Measurements from ENCODE around the gene ZSCAN18.

The ZSCAN18 gene

DNA sequence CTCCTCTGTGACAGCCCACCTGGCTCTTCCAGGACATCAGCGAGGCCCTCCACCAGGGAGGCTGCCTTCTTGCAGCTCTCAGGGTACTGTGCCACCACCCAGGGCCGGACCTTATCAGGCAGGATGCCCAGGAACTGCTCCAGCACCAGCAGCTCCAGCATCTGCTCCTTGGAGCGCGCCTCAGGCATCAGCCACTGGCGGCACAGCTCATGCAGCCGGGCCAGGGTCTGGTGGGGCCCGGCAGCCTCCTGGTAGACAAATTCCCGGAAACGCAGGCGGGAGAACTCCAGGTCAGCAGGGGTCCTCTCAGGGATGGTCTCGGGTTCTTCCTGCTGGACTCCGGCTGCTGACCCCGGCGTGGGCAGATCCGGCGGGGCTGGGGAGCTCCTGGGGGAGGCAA is 8.2 kb downstream of the ZSCAN18 start:
- H3K4me3 ChIP-seq (ENCODE audit: low read length): no peak overlapping the region
- no peak for DNase-seq (ENCODE audit: low read depth, low spot score)

DNA sequence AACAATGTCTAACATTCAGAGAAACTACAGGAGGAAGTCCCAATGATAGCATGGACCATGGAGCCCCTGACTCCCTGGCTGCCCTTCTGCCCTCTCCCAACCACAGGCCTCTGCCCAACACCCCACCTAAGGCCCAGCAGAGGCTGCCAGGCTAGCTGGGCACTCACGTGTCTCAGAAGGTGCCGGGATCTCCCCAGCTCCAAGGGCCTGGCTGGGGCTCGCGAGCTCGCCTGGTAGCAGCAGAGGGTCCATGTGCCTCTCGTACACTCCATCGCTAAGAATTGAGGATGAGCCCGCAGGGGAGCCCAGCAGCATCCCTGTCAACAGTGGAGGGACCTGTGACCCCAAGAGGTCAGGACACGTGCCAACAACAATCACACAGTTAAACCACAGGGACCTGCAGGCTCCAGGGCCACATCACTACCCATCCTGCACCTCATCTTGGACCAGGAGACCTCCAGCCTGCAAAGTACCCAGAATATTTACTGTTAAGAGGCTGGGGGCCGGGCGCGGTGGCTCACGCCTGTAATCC is 9.4 kb downstream of the ZSCAN18 start:
- DNase-seq (ENCODE audit: low read depth, low spot score): no peak
- H3K4me3 ChIP-seq (ENCODE audit: low read length): no peak overlapping the region

DNA sequence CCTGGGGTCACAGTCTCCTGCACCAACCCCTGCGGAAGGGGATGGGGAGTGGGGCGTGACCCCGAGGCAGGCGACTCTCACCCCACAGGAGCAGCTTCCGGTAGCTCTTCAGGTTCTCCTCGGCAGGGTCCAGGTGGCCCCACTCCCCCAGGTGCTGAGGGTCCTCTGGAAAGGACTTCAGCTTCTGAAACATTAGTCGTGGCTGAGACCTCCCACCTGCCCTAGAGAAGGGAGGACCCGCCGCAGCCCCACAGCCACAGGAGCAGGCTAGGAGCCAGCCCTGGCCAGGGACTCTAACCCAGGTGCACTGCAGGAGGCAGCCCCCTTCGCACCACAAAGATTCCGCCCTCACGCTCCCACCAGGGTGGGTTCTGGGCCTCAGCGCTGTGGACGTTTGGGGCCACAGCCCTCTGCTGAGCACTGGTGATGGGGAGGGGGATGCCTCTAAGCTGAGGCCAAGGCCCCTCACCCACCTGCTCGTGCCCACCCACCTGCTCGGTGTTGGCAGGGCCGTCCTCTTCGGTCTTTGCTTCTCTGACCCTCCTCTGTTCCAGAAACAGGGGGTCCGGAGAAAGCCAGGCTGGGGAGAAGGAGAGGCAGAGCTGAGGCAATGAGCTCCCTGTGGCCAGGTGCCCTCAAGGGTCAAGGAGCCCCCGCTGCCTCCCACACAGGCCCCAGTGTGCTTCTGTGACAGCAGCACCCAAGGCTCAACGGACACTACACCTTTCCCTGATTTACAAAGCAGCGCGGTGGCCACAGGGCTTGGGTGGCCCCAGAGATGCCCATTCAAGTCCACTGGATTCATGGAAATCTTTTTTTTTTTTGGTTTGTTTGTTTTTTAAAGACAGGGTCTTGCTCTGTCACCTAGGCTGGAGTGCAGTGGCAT is 11.0 kb downstream of the ZSCAN18 start:
- no peak for DNase-seq (ENCODE audit: low read depth, low spot score)
- H3K4me3 ChIP-seq (ENCODE audit: low read length): no peak overlapping the region

DNA sequence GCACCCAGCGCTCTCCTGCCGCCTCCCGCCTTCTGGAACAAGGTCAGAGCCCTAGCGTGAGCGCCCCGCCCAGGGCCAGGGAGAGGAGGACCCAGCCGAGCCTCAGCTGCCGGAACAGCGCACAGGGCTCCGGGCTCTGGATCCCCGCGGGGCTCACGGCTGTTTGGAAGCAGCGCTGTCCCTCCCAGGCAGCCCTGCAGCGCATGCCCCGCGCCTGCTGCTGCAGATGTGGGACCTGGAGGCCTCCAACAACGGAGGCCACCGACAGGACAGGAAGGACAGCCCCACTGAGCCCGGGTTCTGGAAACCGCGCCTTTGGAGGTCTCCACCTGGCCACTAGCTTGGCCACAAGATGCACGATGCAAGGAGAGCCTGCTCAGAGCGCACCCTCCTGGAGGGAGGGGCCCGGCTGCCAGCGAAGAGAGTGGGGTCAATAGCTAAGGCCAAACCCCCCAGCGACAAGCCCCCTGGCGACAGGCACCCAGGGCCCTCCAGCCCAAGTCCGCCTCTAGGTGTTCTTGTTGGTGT is 12.6 kb downstream of the ZSCAN18 start:
- H3K4me3 ChIP-seq (ENCODE audit: low read length): no peak overlapping the region
- no peak for DNase-seq (ENCODE audit: low read depth, low spot score)

DNA sequence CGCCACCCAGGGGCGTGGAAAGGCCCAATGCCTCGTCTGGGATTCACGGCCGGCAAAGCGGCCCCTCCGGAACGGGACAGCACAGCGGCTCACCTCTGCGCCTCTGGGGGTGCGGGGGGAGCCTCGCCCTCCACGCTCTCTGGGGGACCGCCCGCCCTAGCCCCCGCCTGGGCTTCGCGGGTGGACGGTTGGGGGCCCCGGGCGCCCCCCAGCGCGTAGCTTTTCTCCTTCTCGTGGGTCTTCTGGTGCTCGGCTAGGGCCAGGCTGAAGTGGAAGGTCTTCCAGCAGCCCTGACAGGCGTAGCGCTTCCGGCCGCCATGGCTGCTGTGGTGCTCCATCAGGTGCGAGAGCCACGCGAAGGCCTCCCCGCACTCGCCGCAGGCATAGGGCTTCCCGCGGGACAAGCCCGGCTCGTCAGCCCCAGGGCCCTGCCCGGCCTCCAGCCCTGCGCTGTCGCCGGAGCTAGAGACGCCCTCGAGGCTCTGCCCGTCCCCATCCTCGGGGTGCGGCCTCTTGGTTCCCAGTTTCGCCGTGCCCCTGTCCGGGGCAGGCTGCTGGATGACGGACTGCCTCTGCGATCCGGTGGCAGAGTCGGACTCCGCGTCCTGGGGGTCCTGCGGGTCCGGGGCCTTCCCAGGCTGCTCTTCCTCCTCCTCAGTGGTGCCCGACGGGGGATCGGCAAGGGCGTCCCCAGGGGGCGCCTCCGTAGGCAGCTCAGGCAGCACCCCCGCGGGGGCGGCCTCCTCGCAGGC is 13.3 kb downstream of the ZSCAN18 start:
- no peak overlapping the region for H3K4me3 ChIP-seq (ENCODE audit: low read length)

DNA sequence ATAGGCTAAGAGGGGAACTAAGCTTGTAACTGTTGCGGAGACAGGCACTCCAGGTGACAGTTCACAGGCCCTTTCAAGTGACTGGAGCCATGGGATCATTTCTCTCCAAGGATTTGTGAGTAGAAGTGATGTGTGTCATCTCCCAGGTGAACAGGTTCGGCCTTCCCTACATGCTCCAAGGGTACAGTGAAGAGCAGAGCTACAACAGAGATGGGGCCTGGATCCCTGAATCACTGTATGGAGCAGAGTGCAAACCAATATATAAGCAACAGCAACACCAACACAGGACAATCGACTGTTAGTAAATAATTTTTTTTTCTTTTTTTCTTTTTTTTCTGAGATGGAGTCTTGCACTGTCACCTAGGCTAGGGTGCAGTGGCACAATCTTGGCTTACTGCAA is 15.0 kb downstream of the ZSCAN18 start:
- no peak for DNase-seq (ENCODE audit: low read depth, low spot score)
- no peak overlapping the region for H3K4me3 ChIP-seq (ENCODE audit: low read length)

More for the DNA sequence above, 13.3 kb downstream of the ZSCAN18 start:
- DNase-seq (ENCODE audit: low read depth, low spot score): no peak

DNA sequence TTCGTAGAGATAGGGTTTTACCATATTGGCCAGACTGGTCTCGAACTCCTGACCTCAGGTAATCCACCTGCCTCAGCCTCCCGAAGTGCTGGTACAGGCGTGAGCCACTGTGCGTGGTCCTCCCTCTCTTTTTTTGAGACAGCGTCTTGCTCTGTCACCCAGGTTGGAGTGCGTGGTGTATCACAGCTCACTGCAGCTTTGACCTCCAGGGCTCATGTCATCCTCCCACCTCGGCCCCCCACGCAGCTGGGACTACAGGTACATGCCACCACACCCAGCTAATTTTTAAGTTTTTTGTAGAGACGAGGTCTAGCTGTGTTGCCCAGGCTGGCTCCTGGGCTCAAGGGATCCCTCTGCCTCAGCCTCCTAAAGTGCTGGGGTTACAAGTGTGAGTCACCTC is 18.2 kb downstream of the ZSCAN18 start:
- no peak for DNase-seq (ENCODE audit: low read depth, low spot score)
- H3K4me3 ChIP-seq (ENCODE audit: low read length): no peak overlapping the region

DNA sequence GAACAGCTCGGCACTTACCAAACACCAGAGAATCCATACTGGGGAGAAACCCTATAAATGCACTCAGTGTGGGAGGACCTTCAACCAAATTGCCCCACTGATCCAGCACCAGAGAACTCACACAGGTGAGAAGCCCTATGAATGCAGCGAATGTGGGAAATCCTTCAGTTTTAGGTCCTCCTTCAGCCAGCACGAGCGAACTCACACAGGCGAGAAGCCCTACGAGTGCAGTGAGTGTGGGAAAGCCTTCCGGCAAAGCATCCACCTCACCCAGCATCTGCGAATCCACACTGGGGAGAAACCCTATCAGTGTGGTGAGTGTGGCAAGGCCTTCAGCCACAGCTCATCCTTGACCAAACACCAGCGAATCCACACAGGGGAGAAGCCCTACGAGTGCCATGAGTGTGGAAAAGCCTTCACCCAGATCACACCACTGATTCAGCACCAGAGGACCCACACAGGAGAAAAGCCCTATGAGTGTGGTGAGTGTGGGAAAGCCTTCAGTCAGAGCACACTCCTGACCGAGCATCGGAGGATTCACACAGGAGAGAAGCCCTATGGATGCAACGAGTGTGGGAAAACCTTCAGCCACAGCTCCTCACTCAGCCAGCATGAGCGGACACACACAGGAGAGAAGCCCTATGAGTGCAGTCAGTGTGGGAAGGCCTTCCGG is 30.7 kb downstream of the ZSCAN18 start:
- H3K4me3 ChIP-seq (ENCODE audit: low read length): no peak overlapping the region
- DNase-seq (ENCODE audit: low read depth, low spot score): no peak

DNA sequence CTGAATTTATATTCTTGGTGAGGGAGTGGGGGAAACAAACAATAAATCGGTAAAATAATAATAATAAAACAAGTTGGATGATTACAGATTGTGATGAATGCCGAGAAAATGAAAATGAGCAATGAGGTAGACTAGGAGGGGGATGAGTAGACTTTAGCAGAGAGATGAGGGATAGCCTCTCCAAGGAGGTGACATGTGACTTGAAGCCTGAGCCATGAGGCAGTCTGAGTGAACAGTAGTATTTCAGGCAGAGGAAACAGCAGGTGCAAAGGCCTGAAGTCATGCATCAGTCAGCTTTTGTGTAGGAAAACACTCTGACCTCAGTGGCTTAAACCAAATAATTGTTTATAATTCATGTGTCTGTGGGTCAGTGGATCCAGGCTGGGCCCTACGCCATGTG is 34.3 kb downstream of the ZSCAN18 start:
- H3K4me3 ChIP-seq (ENCODE audit: low read length): no peak overlapping the region
- DNase-seq (ENCODE audit: low read depth, low spot score): no peak

DNA sequence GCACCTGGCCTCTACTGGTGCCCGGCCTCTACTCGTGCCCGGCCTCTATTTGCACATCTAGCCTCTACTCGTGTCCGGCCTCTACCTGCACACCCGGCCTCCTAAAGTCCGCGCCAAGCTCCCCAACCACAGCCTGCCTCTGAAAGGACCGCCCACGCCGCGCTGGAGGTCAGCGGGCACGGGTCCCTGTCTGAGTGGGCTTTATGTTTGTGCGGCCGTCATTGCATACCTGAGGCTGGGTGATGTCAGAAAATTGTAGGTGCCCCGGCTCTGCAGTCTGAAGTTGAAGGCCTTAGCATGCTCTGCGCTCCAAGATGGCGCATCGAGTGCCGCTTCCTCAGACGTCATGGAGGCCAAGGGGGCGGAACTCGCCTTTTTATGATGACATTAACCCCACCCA is 37.8 kb downstream of the ZSCAN18 start:
- H3K4me3 ChIP-seq (ENCODE audit: low read length): no peak overlapping the region
- no peak for DNase-seq (ENCODE audit: low read depth, low spot score)

DNA sequence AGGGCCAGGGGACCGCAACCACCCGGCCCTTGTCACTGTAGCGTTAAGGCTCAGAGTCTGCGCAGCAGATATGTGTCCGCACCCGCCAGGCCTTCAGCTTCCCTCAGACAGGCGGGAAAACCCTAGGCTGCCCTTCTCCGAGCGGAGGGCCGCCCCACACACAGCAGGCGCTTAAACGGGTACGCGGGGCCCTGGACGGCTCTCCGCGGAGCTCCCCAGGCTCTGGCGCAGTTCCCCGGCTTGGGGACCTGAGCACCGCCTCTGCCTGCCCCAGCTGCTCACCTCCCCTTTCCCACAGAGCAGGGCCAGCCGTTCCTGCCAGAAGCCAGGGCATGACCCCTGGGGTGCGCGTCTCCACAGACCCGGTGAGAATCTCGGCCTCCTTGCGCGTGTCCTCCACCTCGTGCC is 38.4 kb downstream of the ZSCAN18 start:
- H3K4me3 ChIP-seq (ENCODE audit: low read length): no peak overlapping the region
- no peak for DNase-seq (ENCODE audit: low read depth, low spot score)

DNA sequence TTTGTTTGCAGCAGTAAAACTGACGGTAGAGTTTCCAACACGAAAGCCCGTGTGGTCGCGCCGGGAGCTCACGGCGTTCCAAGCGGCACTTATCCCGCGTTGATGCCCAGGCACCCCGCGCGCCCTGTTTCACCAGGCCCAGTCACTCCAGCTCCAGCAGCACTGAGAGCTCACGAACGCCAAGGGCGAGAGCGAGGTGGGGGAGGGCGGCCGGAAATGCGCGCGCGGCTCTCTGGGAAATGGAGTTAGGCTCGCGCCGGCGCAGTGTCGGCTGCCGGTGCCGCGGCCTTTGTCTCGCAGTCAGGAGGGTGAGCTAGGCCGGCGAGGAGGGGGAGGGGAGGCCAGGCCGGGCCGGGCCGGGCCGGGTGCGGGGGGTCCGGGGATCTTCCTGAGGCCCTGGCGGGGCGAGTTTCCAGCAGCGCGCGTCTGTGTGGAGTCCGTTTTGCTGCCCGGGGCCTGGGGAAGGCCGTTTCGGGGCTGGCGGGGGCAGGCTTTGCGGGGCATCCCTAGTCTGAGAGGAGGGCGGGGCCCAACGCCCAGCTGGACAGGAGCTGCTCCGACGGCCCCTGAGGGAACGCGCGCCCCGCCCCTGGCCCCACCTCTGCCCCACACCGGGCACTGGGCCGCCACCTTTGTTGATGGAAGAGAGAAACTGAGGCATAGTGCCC is 38.9 kb downstream of the ZSCAN18 start, which contains the start of gene ZNF135:
ZNF135 (plus strand) TSS at position 280 of the 668 bp plus-strand sequence. CDS start 721 bp downstream, outside the sequence.
- DNase-seq (ENCODE audit: low read depth, low spot score): no peak
- H3K4me3 ChIP-seq (ENCODE audit: low read length): no peak within 1 kb of the TSS

DNA sequence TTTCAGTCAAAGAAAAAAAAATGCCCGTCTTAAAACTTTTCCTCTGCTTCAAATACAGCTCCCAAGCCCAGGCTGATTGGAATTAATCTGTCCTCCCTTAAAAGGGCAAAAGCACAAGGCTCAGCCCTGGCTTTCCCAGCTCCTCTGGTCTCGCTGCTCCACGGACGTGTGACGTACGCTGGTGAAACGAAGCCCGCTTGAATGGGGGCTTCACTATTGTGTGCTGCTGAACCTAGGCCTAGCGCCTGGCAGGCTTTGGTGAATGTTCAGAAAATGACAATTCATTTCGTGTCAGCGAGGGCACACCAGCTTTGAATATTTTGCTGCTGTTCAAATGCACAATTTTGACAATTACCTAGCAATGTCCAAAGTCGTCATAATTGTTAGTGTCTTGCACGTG is 39.6 kb downstream of the ZSCAN18 start:
- H3K4me3 ChIP-seq (ENCODE audit: low read length): no peak overlapping the region
- DNase-seq (ENCODE audit: low read depth, low spot score): no peak

DNA sequence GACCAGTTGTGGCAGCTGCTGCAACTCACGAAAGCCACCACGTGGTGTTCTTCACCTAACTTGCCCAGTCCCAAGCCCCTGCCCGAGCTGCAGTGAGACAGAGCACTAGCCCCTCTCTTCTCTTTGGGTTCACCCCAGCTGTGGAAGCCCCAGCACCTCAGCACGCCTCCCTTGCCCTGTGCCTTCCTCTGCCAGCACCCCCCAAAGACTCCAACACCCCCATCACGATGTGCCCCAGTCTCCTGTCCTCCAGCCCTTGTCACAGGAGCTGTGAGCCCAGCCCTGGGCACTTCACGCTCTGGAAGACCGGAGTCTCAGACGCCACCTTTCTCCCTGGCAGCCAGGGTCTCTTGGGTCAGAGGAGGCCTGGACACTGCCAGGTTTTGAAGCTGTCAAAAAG is 41.2 kb downstream of the ZSCAN18 start:
- H3K4me3 ChIP-seq (ENCODE audit: low read length): no peak overlapping the region
- DNase-seq (ENCODE audit: low read depth, low spot score): no peak

DNA sequence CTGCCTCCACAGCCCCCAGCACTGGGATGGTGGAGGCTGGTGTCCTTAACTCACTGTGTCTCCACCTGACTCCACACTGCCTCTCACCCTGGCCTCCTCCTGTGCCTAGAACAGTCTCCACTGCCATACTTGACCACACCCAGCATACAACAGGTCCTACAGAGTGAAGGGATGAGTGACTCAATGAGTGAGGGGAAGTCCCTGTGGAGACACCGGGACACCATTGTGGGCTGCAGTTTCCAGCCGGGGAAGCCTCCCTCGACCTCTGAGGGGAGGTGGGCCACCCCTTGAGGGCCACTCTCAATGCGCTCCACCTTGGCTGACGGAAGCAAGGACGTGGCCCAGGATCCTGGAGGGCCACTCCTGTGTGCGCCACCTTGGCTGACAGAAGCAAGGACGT is 41.8 kb downstream of the ZSCAN18 start:
- no peak overlapping the region for H3K4me3 ChIP-seq (ENCODE audit: low read length)
- DNase-seq (ENCODE audit: low read depth, low spot score): no peak

DNA sequence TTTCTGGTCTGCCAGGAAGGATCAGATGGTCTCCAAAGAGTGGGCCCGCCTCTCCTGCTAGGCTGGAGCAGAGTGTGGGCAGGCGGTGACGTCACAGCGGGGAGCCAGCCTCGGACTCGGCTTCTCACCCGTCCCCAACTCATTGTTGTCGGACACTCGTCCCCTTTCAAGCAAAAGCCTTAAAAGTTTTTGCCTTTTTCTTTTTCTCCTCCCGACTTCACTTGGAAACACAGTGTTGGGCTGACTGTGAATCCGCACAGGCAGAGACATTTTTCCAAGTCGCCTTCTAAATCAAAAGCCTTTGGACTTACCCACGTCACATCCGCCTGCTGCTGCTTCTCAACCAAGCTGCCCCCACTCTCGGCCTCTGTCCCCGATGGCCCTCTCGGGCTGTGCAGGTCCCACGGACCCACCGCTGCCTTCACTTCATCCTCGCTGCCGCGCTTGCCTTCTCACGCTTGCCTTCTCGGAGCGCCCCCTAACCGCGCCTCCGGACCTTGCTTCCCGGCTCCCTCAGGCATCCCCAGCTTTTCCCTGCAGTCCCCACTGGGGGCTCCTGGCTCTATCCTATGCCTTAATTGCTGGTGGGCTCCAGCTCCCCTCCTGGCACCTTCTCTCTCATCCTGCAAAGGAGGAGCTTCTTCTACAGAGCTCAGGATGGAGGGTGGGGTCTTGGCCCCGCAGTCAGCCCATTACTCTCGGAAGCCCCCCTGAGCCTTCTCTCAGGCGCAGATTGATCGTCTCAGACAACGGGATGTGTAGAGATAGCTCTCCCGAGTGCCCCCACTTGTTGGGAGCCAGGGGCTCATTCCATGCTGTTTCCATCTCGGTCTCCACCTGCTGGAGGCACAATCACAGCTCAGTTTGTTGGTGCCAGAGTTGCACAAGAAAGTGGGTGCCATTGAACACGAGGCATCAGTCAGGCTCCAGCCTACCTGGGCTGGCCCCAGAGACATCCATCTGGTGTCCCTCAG is 42.8 kb downstream of the ZSCAN18 start:
- no peak overlapping the region for H3K4me3 ChIP-seq (ENCODE audit: low read length)
- DNase-seq (ENCODE audit: low read depth, low spot score): no peak

DNA sequence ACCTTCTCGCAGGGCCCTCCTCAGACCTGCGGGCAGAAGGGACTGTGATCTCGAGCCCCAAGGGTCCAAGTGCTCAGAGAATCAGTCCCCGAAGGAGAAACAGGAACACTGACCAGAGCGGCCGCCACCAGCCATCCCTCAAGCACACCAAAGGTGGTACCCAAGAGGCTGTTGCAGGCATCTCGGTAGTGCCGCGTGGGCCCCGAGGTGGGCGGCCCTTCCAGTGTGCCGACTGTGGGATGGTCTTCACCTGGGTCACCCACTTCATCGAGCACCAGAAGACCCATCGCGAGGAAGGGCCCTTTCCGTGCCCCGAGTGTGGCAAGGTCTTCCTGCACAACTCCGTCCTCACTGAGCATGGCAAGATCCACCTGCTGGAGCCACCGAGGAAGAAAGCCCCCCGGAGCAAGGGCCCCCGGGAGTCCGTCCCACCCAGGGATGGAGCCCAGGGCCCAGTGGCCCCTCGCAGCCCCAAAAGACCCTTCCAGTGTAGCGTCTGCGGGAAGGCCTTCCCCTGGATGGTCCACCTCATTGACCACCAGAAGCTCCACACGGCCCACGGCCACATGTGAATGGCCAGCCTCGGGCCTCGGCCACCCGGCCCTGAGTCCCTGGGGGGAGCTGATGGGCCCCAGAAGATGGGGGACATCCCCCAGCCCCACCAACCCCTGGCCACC is 44.4 kb downstream of the ZSCAN18 start:
- H3K4me3 ChIP-seq (ENCODE audit: low read length): no peak overlapping the region
- DNase-seq (ENCODE audit: low read depth, low spot score): no peak
